OCI-M2 (cell line): ENCODE measurements around the gene PDE4DIP.
"Not testable (repeated sequence)": the region's sequence is repeated elsewhere in the genome, so short reads cannot be mapped to it uniquely, and the experiment has no call there.

Experiments used
- DNase-seq: peaks from one replicate; lab custom pipeline; 2025; ENCODE audit not compliant: unreplicated experiment; lab: John Stamatoyannopoulos, UW

The PDE4DIP gene

DNA sequence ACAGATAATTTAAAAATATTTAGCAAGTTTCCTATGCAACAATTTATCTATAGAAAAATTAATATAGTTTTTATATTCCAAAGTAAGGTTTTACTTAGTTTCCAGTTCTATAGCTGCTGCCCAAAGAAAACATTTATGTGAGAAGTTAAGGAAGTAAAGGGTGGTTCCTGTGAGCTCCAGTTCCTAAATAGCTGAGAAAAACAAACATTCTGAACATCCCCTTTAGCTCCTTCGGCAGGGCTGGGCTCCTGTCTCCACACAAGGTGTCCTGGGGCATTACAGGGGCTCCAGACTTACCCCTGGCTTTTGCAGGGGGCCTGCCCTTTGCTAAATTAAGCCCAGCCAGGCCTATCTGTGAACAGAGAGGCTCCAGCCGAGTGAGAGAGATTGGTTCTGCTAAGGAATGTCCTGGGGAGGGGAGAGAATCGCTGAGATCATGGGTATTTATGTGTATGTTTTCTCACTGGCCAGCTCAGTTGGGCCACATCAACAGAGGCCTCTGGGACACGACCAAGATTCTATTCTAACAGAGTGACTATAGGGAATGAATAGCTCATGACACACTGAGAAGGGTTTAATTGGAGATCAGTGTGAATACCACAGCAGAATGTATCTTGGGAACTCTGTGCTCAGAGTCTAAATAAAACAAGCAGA lies 72.6 kb downstream of the PDE4DIP start:
- DNase-seq, result not testable (repeated sequence)

DNA sequence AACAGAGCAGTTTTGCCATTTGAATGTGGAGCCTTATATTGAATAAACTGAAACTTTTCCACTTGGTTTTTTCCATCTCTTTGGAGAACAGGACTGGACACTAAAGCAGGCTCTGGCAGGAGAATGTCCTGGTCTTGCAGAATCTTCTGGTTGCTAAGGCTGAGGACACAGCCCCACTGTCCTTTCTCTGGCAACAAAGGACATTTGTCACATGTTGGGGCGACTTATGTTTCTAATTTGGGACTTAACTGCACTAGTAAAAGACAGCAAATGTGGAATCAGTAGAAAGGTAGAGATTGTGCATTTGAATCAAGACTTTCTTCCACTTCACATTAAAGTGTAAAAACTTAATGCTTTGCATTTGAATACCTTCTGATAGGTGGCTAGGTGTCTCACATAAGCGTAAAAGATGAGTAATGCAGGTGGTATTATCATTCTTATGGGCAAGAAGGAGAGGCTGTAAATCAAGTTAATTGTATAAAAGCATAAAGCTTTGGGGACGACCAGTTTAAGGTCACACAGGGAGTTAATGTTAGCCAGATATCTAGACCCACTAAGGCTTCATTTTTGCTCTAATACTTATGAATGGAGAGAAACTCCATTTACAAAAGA lies 74.7 kb downstream of the PDE4DIP start:
- not testable (repeated sequence) for DNase-seq

DNA sequence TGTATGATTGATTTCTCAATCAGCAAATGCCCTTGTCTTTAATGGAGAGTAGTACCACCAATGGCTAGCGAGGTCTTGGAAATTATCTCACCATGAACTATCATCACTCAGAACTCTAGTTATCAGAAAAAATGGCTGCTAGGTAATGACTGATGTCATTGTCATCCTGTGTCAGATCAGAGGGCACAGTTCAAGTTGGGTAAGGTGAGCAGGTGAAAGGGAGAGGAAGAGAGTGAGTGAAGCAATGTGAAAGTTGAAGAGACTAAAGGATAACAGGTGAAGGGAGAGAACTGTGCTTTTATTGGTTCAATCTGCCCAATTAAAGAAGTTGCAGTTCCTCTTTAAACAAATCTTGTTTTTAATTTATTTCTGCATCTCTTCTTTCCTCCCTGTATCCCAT lies 76.8 kb downstream of the PDE4DIP start:
- not testable (repeated sequence) for DNase-seq

DNA sequence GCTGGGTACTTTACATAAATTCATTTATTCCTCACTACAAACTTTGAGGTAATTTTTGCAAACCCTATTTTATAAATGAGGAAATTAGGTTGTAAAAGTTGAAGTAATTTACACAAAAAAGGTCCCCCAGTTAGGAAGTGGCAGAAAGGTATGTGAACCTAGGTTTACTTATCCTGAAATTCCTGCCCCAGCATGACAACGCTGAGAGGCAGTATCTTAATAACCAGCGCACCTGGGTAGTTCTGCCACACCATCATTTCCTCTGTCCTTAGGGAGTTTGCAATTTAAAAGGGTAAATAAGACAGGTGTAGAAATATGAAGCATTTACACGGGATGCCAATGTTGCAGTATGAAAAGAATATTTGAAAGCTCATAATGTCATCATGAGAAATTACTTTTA lies 79.6 kb downstream of the PDE4DIP start:
- not testable (repeated sequence) for DNase-seq

DNA sequence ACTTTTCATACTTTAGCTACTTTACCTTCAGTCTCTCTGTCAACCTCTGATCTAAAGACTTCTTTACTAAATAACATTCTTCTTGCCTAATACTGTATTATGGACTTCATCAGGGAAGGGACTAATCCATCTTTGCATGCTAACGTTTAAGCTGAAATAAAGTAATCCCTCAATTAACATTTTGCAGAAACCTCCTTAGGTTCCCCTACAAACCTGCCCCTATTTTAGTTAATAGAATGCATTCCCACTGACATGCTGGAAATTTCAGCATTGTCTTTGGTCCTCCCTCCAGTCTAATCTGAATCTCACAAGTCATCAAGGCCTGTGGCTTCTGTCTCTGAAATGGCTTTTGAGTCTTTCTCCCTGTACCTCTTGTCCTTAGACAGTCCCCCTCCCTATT lies 83.4 kb downstream of the PDE4DIP start:
- not testable (repeated sequence) for DNase-seq

DNA sequence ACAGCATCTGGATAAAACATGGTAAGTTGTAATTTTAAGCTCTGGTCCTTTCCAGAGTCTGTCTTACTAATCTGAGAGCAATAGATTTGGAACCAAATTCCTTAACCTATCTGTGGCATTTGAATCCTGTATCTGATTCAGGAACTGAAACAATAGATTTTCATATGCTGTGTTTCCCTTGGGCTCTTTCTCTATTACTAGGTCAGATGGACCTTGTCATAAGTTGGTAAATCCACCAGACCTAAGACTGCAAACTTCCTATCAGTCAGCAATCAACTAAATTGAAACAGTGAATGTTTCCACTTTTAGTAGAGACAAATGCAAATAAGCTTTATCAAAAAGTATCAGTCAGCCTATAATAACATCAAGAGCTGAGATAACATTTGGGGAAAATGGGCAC lies 85.0 kb downstream of the PDE4DIP start:
- not testable (repeated sequence) for DNase-seq

DNA sequence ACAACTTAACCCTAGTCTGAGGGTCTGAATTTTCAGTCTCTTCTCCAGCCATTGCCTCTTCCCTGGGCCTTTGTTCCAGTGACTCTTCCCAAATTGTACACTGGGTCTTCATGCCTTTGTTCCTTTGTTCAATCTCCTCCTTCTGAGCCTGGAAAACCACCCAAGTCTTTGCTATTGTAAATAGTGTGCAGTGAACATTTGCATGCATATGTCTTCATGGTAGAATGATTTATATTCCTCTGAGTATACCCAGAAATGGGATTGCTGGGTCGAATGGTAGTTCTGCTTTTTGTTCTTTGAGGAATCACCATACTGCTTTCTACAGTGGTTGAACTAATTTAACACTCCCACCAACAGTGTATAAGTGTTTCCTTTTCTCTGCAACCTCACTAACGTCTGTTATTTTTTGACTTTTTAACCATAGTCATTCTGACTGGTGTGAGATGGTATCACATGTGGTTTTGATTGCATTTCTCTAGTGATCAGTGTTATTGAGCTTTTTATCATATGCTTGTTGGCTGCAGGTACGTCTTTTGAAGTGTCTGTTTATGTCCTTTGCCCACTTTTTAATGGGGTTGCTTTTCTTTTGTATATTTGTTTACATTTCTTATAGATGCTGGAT lies 91.3 kb downstream of the PDE4DIP start:
- not testable (repeated sequence) for DNase-seq

DNA sequence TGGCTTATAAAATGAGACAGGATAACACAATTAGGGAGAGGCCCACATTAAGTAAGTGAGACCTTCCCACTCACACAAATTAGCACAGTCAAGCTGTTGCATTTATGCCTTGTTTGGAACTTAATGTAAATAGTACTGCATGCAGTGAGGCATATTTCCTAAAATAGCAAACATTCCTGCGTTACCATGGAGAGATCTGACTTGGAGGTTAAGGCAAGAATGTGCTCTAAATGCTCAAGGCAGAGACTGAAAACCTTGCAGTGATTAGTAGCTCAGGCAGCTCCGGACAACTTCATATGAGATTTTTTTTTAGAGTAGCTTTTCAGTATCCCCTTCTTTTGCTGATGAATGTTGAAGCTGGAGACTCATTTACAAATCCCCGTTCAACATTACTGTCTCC lies 98.7 kb downstream of the PDE4DIP start:
- DNase-seq, result not testable (repeated sequence)

DNA sequence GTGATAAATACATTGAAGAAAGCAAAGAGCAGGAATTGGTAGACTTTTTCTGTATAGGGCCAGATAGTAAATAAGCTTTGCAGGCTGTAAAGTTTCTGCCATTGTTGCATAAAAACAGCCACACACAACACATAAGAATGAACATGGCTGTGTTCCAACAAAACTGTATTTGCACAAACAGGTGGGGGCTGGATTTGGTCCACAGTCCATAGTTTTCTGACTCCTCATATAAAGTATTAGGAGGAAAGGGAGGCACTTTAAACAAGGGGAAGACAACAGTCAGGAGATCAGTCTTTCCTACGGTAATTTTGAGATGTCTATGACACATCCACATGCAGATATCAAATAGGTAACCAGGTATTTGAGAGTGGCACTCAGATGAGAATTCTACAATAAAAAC lies 100.9 kb downstream of the PDE4DIP start:
- DNase-seq, result not testable (repeated sequence)

DNA sequence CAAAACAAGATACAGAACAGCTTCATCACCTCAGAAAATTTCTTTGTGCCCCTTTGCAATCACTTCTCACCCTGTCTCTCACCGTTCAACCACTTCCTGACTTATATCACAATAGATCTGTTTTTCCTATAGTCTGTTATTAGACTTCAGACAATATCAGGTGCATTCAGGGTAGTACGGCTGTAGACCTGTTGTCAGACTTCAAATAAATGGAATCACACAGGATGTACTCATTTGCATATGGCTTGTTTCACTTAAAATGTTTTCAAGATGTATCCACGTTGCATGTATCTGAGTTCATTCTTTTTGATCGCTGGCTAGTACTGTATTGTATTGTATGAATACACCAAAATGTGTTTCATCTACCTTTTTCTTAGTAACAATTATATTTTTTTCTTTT lies 104.5 kb downstream of the PDE4DIP start:
- DNase-seq, result not testable (repeated sequence)

DNA sequence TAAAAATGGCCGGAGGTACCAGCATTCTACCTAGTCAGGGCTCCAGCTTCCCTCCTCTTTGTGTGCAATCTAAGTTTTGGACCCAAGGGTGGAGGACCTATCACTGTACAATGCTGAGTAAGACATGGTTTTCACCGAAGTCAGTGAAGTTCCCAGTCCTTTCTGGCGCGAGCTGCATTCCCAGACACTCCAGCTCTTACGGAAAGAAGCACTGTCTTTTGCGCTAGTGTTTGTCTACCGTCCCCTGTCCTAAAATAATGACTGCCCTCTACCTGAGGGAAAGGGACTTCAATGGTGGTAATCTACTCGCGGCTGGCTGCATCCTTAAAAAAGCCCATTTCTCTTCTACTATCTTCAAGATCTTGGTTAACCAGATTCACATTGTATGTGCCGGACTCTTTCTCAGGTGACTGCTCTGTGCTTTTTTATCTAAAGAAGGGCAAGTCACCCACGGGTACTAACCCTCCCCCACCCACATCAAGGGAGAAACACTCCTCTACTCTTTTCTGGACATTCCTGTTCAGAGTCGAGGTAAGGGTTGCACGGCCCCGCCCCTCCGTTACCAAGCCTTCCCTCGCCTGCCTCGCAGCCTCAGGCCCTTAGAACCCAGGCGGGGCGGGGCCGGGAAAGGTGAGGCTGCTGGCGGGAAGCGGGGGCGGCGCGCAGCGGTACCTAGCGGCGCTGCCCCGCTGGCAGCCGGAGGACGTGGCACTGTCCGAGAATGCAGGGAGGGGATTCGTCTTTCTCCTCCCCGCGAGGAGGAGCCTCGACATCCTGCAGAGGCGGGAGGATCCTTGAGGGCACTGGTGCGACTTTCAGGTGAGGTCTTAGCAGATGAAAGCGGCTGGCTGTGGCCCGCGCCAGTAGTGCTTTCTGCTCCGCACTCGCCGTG lies 107.4 kb downstream of the PDE4DIP start:
- not testable (repeated sequence) for DNase-seq

DNA sequence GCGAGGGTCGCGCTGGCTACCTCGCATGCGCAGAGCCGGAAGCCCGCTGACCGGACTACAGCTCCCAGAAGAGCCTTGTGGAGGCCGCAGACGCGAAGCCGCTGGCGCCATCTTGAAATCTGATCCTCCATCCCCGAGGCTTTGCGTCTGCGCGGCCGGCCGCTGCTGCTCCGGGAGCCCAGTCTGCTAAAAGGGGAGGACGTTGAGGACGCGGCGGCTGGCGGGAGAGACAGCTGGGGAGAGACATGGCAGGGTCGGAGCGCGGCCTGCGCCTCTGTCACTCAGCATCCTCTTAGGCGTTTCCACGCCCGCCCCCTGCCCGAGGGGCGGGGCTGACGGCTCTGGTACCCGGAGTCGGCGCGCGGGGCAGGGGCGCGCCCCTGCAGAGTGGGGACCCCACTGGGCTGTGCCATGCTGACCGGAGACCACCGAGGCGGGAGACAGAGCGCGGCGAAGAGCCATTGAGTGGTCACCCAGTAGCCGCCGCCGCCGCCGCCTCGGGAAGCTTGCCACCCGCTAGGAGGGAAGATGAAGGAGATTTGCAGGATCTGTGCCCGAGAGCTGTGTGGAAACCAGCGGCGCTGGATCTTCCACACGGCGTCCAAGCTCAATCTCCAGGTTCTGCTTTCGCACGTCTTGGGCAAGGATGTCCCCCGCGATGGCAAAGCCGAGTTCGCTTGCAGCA lies 108.2 kb downstream of the PDE4DIP start:
- not testable (repeated sequence) for DNase-seq

DNA sequence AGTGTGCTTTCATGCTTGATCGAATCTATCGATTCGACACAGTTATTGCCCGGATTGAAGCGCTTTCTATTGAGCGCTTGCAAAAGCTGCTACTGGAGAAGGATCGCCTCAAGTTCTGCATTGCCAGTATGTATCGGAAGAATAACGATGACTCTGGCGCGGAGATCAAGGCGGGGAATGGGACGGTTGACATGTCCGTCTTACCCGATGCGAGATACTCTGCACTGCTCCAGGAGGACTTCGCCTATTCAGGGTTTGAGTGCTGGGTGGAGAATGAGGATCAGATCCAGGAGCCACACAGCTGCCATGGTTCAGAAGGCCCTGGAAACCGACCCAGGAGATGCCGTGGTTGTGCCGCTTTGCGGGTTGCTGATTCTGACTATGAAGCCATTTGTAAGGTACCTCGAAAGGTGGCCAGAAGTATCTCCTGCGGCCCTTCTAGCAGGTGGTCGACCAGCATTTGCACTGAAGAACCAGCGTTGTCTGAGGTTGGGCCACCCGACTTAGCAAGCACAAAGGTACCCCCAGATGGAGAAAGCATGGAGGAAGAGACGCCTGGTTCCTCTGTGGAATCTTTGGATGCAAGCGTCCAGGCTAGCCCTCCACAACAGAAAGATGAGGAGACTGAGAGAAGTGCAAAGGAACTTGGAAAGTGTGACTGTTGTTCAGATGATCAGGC lies 108.8 kb downstream of the PDE4DIP start:
- DNase-seq, result not testable (repeated sequence)

DNA sequence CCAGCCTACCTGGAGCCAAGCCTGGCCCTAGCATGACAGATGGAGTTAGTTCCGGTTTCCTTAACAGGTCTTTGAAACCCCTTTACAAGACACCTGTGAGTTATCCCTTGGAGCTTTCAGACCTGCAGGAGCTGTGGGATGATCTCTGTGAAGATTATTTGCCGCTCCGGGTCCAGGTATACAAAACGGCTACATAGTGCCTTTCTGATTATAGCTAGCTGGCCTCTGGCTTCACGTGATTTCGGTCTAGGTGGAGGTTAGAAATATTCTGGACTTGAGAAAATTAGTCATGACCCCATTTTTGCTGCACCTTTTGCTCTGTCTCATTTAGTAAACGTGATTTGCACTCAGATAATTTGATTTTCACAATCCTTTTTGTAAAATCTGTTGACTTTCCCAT lies 109.5 kb downstream of the PDE4DIP start:
- not testable (repeated sequence) for DNase-seq

DNA sequence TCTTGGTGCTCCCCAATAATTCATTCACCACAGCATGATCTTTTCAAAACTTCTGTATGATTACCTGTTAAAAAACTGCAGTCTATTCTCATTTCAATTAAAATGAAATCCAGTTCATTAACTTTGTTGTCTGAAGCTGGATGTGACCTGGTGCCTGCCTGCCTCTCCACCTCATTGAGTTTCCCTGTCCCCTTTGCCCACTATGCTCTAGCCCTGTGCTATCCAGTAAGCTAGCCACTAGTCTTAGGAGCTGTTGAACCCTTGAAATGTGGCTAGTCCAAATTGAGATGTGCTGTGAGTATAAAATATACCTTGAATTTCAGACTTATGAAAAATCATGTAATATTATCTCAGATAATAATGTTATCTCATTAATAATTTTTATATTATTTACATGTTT lies 114.1 kb downstream of the PDE4DIP start:
- not testable (repeated sequence) for DNase-seq

DNA sequence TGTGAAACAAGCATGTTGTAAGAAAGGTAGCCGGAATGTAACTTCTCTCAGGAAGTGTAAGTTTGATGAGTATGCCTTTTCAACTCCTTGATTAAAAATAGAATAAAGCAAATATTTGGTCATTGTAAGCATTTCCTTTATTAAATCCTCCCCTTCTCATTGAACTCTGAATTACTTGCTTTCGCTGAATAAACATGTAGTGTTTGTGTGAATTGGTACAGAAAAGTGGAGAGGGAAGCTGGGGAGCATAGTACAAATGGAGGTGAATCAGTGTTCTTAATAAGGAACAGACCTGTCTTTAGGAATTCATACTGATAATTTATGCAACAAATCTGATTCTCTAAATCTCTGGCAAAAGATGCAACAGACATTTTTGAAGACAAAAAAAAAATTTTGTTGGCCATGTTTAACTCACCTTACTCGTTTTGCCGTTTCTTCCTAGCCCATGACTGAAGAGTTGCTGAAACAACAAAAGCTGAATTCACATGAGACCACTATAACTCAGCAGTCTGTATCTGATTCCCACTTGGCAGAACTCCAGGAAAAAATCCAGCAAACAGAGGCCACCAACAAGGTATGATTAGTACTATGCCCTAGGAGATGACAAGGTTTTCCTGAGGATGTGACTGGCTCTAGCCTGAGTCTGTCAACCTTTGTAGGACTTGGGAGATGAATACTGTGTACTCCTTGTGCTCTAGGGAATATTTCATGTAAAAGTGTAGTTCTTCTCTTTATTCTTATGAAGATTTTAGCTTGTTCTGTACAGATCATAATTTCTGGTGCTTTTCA lies 116.2 kb downstream of the PDE4DIP start:
- not testable (repeated sequence) for DNase-seq

DNA sequence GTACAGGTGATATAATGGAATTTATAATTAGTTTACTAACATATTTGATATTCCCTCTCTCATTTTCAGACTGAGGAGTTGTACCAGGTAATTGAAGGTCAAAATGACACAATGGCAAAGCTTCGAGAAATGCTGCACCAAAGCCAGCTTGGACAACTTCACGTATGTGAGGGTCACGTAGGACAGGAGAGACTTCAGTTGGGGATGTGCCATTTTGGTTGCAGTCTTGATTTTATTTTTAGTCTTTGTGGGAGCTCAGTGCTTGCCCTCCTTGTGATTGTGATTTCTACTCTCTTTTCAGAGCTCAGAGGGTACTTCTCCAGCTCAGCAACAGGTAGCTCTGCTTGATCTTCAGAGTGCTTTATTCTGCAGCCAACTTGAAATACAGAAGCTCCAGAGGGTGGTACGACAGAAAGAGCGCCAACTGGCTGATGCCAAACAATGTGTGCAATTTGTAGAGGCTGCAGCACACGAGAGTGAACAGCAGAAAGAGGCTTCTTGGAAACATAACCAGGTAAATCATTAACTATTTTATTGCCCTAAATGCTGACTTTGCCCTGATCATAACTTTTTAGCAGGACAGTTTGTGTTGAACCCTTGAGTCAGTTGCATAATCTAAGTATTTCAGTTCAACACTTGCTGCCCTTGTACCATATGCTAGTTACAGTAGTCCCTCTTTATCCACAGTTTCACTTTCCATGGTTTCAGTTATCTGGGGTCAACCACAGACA lies 118.1 kb downstream of the PDE4DIP start:
- DNase-seq, result not testable (repeated sequence)

DNA sequence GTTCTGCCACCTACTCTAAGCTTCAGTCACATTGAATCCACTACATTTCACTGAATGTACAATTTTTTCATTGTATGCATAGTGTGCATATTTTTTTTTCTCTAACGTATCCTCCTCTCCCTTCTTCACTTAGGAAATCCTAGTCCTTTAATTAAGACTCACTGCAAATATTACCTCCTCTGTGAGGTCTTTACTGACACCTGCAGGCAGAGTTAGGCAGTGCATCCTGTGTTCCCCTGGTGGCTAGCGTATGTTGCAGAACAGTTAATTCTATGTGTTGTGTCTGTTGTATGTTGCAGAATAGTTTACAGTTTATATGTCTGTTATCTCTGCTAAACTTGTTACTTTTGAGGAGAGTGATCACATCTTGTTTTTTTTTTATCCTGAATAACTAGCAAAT lies 121.9 kb downstream of the PDE4DIP start:
- not testable (repeated sequence) for DNase-seq

DNA sequence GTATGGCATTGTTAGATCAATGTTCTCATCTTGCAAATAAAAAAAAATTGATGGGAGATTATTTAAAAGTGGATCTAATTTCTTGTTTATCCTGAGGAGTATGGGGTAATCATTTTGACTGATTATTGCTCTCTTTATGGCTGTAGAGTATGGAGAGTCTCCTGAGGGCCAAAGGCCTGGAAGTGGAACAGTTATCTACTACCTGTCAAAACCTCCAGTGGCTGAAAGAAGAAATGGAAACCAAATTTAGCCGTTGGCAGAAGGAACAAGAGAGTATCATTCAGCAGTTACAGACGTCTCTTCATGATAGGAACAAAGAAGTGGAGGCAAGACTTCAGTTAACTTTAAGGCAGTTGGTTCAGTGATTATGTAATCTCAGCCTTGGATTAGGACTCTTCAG lies 123.4 kb downstream of the PDE4DIP start:
- not testable (repeated sequence) for DNase-seq
